Kidney capillary endothelial cell (primary cell): ENCODE data around the gene AFMID.
A peak's percentile ranks its signal among the peaks of the same experiment; 100 is the strongest.
"Not testable (repeated sequence)": the region's sequence is repeated elsewhere in the genome, so short reads cannot be mapped to it uniquely, and the experiment has no call there.

Experiments used
- DNase-seq: peaks from one replicate; pipeline ENCODE4 v3.0.0-alpha.2; 2018; ENCODE audit warnings: low spot score

AFMID gene

DNA sequence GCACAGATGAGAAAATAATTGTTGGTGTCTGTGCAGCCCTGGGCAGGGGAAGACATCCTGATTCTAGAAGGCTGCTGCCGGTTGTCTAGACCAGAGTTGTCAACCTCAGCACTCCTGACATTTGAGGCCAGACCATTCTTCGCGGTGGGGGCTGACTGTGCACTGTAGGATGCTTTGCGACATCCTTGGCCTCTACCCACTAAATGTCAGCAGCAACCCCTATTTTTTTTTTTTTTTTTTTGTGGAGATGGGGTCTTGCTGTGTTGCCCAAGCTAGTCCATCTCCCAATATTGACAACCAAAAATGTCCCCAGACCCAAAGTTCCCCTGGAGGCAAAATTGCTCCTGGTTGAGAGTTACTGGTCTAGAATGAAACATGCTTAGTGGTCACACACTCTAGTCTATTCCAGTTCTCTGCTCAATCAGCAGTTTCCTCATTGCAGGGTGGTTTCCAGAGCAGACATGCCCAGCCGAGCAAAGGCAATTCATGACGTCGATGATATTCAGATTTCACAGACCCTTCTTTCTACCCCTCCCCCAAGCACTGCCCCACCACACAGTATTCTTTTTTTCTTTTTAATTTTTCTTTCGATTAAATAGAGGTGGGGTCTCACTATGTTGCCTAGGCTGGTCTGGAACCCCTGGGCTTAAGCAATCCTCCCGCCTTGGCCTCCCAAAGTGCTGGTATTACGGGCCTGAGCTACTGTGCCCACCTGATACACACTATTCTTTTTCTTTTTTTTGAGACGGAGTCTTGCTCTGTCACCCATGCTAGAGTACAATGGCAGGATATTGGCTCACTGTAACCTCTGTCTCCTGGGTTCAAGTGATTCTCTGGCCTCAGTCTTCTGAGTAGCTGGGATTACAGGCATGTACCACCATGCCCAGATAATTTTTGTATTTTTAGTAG, 32.0 kb upstream of the AFMID start:
- DNase-seq: no peak

DNA sequence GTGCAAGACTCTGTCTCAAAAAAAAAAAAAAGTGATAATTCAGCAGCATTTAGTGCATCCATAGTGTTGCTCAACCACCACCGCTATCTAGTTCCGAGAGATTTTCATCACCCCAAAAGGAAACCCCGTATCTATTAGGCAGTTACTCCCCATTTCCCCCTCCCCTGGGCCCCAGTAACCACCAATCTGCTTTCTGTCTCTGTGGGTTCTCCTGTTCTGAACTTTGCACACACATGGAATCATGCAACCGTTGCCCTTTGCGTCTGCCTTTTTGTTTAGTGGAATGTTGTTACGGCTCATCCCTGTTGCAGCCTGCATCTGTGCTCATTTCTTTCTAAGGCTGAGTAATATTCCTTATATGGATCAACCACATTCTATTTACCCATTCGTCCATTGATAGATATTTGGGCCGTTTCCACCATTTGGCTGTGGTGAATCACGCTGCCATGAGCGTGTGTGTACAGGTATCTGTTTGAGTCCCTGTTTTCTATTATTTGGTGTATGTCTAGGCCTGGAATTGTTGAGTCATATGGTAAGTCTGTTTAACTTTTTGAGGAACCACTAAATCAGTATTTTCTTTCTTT, 27.5 kb upstream of the AFMID start:
- DNase-seq: no peak

DNA sequence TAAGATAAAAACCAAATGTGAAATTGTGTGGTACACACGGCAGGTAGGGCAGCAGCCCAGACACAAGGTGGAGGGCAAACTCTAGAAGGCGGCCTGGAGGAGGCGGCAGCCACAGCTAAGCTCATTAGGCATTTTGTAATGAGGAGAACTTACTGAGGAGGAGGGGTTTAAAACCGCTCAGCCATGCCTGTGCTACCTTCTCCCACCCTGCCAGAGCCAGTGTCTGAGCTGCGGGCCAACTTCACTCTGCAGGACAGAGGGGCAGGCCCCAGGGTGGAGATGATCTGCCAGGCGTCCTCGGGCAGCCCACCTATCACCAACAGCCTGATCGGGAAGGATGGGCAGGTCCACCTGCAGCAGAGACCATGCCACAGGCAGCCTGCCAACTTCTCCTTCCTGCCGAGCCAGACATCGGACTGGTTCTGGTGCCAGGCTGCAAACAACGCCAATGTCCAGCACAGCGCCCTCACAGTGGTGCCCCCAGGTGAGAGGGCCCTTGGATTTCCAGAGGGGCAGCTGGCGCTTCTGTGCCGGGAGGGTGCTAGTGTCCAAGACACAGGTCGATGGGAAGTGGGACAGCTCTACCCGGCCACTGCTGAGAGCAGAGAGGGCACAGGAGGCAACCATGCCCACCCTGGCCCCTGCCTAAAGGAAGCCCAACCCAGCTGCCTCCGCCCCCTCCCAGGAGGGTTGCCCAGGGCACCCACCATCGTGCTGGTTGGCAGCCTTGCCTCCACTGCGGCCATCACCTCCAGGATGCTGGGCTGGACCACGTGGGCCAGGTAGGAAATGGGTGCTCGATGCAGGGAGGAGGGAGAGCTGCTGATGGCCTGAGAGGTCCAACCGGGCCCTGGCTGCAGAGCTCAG, 23.0 kb upstream of the AFMID start:
- DNase-seq: no peak

DNA sequence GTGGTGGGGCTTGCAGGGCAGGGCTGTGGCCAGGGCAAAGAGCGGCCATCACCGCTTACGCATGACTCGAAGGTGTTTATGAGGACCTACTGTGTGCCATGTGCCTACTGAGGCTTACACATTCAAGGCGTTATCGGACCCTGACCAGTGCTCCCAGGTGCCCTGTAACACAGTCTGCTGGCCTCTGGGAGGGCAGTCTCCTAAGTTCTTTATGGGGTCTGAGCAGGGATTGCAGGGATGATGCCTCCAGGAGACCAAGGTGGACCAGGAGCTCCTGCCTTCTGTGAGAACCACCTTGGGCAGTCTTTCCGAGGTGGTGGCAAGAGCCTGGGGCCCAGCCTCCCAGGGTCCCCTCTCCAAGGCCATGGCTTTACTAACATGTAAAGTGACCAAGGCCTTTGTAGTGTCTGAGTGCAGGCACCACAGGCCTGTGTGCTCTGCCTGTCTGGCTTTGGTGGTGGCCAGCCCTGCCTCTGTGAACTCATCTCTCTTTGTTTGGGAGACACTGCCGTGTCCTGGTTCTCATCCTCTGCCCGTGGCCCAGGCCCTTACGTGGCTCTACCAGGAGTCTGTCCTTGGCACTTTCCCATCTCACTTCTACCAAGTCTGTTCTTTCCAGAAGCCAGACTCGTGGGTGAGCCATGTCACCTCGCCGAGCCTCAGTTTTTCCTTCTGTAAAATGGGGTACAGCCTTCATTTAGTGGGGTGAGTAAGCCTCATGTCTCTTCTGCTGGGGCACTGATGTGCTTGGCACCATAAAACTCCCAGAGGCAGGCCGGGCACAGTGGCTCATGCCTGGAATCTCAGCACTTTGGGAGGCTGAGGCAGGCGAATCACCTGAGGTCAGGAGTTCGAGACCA, 22.2 kb upstream of the AFMID start:
- DNase-seq: no peak

DNA sequence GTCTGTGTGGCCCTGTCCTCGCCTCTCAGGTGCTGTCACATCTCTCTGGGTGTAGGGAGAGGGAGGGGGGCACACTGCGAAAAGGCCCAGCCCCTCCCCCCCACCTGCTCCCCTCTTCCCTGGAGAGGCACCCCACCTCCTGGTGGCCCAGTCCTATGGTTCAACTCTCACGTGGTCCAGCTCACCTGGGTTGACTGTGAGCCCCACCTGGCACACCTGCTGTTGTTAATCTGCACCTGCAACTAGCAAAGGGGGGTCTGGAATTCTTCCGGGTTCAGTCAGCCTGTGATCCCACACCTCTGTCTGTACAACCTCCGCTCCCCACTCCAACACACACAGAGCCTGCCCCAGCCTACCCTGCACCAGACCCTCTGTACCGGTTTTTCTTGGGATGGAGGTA, 20.7 kb upstream of the AFMID start:
- no peak for DNase-seq

DNA sequence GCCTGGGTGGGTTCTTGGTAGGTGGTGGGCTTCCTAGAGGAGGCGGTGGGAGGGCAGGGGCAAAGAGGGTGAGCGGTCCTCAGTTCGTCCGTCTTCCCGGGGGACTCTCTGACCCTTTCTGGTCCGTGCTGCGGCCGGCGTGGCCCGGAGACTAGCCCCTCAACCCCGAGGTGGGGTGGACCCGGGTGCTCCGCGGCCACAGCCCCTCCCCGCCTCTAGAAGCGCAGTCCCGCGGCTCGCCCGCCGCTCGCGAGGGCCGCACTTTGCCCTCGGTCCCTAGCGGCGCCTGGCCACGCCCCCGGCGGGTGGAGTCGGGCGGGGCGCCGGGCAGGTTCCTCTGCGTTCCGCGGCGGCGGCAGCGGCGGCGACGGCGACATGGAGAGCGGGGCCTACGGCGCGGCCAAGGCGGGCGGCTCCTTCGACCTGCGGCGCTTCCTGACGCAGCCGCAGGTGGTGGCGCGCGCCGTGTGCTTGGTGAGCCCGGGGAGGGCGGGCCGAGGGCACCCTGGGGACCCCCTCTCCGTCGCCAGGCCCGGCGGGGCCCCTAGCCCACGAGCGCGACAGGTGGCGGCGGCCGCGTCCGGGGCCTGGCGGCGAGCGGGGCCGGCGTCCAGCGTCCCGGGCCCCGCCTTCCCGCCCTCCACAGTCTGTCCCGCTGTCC, 18.8 kb upstream of the AFMID start, which contains the start of gene SYNGR2:
Gene SYNGR2, plus strand, starts transcription at position 340 of the 661 bp plus-strand sequence. Its CDS starts 36 bp downstream, at position 376.
- peak; percentile 60 for DNase-seq

DNA sequence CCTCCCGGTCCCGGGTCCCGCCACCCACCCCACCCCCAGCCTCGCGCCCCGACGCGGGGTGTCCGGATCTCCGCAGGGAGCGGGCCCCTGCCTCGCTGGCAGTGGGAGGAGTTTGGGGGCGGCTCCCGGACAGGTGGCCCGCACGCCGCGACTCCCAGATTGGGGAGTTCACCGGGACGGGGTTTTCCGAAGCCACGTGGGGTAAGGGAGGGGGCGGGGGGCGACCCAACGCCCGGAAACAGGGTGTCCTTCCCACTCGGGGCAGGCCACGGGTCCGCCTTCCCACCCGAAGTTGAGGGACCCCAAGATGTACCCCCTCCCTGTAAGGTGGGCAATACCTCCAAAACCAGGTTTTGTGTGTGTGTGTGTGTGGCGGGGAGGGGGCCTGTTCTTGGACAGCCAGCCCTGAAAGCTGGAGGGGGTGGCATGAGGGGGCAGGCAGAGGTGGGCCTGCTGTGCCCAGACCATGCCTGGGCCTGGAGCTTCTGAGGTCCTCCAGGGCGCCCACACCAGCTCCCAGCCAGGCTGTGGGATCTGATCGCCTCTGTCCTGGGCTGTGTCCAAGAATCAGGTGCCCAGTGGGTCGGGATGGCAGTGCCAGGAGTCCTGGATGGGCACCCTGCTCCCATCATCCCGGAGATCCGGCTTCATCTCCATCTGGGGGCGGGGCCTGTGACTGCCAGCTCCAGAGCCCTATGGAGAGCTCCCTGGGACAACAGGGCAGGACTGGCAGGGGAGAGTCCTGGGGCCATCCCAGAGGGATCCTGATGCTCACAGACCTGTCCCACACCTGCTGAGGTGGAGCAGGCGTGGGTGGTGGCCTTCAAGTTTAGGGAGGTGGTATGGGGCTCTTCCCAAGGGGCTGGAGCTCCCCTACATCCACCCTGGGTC, 18.0 kb upstream of the AFMID start:
- no peak for DNase-seq

DNA sequence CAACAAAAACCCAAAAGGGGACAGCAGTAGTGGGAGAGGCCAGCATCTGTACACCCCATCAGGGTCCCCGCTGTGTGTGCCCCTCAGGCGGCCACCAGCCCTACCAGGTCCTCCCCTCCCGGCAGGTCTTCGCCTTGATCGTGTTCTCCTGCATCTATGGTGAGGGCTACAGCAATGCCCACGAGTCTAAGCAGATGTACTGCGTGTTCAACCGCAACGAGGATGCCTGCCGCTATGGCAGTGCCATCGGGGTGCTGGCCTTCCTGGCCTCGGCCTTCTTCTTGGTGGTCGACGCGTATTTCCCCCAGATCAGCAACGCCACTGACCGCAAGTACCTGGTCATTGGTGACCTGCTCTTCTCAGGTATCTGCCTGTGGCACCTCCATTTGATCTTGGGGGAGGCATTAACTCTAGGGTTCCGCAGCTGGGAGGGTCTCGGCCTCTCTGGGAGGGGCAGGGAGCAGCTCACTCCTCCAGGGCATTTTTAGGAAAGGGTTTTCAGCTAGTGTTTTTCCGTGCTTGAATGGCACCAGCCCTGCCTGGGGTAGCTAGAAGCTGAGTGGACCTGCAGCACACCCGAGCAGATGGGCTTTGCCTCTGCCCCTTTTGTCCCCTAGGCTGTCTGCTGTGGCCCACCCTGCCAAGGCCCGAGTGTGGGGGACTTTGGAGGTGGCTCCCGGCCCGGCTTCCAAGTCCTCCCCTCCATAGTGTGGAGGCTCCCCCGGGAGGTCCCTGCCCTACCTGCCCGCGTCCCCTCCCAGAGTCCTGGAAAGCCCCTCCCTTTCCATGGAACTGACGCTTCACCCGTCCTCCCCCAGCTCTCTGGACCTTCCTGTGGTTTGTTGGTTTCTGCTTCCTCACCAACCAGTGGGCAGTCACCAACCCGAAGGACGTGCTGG, 16.2 kb upstream of the AFMID start:
- no peak for DNase-seq

DNA sequence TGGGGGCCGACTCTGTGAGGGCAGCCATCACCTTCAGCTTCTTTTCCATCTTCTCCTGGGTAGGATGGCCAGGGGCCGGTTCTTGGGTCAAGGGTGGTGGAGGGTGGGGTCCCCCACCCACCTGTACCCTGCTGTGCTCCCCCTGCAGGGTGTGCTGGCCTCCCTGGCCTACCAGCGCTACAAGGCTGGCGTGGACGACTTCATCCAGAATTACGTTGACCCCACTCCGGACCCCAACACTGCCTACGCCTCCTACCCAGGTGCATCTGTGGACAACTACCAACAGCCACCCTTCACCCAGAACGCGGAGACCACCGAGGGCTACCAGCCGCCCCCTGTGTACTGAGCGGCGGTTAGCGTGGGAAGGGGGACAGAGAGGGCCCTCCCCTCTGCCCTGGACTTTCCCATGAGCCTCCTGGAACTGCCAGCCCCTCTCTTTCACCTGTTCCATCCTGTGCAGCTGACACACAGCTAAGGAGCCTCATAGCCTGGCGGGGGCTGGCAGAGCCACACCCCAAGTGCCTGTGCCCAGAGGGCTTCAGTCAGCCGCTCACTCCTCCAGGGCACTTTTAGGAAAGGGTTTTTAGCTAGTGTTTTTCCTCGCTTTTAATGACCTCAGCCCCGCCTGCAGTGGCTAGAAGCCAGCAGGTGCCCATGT, 15.4 kb upstream of the AFMID start:
- DNase-seq: not testable (repeated sequence)

DNA sequence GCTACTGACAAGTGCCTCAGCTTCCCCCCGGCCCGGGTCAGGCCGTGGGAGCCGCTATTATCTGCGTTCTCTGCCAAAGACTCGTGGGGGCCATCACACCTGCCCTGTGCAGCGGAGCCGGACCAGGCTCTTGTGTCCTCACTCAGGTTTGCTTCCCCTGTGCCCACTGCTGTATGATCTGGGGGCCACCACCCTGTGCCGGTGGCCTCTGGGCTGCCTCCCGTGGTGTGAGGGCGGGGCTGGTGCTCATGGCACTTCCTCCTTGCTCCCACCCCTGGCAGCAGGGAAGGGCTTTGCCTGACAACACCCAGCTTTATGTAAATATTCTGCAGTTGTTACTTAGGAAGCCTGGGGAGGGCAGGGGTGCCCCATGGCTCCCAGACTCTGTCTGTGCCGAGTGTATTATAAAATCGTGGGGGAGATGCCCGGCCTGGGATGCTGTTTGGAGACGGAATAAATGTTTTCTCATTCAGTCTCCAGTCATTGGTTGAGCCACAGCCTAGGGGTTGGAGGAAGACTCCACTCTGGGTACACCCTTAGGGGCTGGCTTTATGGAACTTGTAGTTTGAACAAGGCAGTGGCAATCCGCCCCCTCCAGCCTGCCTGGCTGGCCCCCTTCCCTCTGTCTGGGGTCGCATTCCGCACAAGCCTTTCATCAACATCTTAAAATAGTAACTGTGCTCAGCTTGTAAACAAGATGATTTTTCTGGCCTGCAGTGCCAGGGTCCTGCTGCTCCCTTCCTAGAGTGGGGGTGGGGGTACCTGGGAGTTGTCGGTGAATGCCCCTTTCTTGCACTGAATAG, 14.7 kb upstream of the AFMID start:
- DNase-seq: no peak

DNA sequence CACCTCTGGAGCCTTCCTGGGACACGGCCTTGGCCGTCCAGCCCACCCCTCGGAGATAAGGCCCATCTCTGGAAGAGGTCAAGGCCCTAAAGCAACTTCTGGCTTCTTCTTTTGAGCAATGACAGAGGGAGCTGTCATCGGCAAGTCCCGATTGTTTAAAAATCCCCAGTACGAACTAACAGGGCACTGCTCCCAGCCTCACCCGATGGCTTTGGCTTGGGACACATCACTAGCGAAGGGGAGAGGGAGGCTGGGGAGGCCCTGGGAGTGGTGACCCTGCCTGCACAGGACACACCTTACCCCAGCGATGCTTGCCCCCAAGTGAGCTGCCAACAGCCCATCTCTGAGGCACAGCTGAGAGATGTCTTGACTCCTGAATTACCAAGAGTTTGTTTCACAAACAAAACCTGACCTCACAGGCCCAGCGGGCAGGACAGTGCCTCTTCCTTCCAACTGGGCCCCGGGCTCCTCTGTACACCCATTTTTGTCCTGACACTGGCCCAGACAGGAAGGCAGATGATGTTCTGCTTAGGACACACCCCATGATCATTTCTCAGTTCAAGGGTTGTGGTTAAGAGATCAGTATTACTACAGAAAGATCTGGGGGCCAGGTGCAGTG, 14.0 kb upstream of the AFMID start:
- no peak for DNase-seq

DNA sequence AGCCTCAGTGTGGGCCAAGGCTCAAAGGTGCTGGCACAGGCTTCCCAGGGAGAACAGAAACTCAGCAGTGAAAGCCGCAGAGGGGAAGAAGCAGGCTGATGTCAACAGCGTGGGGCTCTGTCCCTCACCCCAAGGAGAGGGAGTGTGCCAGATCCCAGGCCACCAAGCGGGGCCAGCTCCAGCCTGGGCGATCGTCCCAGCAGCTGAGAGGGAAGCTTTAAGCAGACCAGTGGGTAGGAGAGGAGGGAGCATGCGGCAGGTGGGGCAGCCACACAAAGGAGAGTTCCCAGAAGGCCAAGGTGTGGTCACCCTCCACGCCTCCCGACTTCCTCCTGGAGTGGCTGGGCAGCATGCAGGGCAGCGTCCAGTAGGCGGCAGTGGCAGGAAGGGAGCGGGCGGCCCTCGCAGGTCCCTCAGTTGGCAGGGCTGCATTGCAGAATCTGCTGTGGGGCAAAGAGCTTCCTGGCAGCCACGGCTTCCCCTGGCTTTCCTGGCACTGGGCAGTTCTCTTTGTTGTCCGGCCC, 12.8 kb upstream of the AFMID start:
- DNase-seq: no peak

DNA sequence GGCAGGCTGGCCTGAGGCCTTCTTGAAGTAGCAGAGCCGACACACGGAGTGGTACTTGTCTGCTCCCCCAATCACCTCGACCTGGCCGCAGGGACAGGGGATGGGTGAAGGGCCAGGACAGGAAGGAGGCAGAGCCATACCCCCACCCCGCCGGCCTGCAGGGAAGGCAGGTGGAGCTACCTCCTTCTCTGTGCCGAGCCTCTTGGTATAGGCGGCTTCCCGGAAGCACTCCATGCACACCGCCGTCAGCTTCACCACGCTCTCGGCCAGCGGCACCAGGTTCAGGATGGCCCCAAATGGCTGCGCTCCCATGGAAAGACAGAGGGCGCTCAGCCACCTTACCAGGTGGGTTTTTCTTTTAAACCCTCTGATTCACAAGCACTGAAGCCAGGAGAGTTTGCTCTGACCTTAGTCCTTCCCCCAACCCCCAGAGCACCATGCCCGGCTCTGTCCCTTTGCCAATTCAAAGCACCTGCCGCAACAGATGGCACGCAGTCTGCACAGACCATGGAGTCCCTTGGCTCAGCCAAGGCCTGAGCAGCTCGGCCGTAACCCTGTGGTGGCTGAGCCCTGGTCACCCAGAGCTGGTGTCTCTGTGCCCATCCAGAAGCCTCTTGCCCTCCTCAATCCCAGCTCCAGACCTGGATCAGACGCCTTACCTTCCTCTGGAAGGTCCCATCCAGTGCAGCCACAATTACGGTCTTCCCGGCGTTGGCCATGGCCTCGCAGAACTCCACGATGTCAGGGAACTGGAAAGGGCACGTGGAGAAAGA, 12.1 kb upstream of the AFMID start:
- DNase-seq: no peak

DNA sequence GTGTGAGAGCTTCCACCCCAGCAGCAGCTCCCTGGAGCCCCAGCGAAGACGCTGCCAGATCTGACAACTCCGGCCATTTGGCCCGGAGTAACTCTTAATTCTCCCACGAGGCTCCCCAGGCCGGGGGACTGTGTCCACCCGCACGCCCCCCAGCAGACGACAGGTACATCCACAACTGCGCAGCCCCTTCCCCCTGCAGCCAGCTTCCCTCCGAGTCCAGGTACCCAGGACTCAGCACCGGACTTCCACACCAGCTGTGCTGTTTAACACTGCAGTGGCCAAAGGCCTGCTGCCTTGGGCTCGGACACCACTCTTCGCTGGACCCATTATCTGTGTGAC, 11.6 kb upstream of the AFMID start:
- no peak for DNase-seq

DNA sequence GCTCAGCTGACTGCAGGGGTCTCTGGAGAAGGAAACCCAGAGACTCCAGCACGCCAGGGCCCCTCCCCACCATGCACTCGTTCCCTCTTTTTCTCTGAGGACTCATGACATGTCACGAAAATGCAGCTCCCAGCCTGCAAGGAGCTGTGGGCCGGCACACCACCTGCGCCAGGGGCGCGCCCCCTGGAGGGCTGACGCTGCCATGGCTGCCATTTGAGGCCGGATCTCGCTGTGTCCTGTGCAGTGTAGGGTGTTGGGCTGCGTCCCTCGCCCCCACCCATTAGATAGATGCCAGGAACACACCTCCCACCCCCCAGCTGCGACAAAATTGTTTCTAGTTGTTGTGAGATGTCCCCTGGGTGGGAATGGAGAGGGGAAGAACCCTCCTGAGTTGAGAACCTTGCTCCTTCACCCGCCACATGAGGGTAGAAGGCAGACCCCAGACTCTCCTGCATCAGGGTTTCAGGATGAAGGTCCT, 10.6 kb upstream of the AFMID start:
- peak; percentile 65 for DNase-seq

DNA sequence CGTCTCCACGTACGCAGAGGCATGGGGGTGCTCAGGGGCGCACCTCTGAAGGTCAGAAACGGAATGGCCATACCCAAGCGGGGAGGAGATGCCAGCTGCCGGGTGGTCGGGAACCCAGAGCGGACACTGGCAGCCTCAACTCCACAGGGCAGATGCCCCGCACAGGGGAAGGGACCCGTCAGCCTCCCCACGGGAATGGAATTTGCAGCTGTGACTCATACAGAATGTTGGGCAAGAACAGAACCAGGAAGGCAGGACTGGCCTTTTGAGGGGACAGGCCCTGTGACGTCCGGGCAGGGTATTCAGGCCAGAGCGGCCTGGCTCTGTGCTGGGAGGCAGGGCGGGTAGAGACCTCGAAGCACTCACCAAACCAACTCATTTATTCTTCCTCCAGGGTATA, 7.8 kb upstream of the AFMID start:
- no peak for DNase-seq
